A172 (cell line): ENCODE measurements around the gene SHPK. TPM values are rescaled to one million over a fixed set of nuclear protein-coding genes. Genes with fewer than 3 reads are reported as not detected.

Experiments used
- DNase-seq: peaks from one replicate; pipeline ENCODE4 v3.0.0-alpha.2; 2015; ENCODE audit warnings: low spot score
- total RNA-seq: library from RNA; depleted of rRNA; stranded (reverse); fragments of >200 nt; shearing (Covaris generic); gene quantifications from 2 replicates; pipeline ENCODE4 v1.2.3, GENCODE V29; 2014

SHPK gene
- total RNA-seq, 1 experiment from 2014 or later, result 27.6 TPM

DNA sequence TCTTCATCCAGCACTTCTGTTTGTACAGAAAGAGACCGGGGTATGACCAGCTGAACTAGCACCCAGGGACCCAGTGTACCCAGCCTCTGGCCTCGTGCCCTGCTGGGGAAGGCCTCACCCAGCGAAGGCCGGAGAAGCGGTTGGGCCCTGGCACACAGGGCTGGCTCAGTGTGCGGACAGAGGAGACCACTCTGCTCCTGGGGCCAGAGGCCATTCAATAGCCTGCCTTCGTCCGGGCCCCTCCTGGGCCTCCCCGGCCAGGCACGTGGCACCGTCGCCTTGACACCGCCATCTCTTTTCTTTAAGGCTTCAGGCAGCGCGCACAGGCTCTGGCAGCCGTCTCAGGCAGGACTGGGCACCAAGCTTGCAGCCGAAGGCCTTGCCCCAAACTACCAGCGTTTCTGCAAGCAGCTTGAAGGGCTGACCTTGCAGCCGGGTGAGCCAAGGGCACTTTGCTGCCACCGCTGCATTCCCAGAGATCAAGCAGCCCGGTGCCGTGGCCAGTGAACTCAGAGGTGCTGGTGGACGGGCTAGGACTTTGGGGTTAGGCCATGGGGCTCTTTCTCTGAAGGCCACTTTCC, 24.4 kb upstream of the SHPK start:
- DNase-seq, result no peak

DNA sequence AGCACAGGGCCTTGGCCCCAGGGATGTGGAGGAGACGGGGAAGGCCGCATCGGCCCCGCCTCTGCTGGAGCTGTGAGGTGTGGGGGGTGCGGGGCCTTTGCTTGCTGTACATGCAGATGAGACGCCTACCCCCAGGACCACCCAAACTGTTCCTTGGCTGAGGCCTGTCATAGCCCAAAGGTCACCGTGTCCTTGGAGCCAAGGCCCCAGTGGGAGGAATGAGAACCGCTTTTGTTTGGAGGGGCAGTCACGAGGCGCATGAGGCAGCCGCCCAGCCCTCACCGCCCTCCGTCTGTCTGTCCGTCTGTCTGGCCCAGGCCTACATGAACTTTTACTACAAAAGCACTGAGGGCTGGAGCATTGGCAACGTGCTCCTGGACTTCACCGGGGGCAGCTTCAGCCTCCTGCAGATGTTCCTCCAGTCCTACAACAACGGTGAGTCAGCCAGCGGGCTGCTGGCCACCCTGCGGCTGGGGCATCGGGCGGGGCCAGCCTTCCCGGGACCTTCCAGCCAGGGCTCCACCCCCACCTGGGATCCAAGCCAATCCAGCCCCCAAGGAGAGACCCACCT, 23.6 kb upstream of the SHPK start:
- DNase-seq, result peak; percentile 91

DNA sequence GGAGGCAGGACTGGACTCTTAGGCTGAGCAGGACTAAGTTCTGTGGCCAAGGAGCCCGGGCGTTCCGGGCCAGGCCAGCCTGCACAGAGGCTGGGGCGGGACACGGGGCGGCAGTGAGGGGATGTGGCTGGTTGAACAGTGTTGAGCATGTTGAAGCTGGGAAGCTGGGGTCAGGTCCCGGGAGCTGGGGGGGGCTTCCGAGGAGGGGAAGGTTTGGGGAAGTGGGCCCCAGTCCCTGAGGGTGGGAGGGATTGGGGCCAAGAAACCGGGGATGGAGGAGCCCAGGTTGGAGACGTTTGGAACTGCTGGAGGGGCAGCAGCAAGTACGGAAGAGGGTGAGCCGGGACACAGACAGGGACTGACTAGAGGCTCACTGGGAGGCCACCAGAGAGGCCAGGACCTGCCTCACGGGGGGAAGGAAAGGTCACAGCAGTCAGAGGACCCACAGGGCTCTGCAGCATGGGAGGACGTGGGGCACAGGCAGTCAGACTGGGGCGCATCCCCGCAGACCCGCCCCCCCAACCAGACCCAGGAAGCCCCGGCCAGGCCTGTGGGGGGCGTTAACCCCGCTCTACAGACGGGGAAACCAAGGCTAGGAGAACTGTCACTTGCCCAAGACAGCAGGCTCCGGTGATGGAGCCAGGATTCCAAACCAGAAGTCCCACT, 22.9 kb upstream of the SHPK start:
- DNase-seq, result no peak

DNA sequence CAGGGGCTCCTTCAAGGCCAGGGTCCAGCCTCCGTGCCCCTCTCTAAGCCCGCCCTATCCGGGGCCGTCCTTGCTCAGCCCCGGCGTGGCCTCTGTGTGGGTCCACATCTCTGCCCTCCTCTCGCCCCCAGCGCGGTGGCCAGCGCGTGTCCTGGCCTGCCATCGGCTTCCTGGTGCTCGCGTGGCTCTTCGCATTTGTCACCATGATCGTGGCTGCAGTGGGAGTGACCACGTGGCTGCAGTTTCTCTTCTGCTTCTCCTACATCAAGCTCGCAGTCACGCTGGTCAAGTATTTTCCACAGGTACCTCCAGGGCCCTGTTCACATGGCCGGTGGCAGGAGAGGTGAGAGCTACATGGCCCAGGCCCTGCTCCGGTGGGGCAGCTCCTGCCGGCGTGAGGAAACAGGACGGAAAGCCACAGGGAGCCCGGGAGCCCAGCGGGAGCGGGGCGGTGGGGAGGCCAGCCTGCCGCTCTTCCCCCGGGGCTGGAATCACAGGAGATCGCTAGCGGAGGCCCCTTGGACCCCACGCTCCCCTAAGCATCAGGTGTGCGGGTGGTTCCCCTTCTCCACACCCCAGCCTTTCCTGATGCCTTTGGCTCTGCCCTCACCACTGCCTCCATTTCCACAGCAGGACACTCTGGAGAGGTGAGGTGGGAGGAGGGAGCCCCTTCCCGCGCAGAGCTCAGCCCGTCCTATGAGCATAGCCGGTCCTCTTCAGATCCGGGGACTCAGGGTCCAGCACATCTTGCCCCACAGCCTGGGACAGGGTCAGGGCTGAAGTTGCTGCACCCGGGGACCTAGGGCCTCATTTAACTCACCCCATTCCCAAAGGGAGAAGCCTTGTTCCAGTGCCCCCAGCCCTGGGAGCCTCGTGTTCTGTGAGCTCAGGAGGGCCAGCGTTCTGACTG, 22.1 kb upstream of the SHPK start:
- no peak for DNase-seq

GRCh38 chr17:3657588-3657869, 21.5 kb upstream of the SHPK start:
- DNase-seq, result no peak

DNA sequence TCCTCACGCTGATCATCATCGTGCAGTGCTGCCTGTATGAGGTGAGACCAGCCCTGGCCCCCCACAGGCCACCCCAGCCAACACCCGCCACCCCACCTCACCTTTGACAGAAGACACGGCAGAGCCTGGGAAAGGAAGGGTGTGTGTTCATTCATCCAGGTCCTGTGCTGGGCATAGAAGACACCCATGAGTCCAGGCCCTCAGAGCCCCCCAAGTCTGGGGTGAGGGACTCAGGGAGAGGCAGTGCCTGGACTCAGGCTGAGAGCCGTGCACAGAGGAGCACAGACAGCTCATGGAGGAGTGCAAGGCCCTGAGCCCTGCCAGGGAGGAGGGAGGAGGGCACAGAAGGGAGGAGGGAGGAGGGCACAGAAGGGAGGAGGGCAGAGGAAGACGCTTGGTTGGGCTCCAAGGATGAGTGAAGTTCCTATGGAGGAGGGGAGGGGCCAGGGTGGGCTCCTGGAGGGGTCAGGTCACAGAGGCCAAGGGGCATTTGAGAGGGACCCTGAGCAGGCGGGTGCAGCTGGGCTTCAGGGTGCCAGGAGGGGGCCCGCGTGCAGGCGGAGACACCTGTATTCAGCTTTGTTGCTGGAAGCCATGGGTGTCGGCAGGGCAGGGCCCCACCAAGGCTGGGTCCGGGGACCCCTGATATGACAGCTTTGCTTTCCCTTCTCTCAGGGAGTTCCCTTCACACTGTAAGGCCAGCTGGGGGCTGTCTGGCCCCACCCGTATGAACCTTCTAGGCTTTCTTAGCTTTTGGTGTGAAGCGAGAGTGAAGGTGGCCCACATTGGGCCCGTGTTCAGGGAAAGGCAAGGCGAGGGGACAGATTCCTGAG, 20.9 kb upstream of the SHPK start:
- DNase-seq, result no peak

GRCh38 chr17:3656353-3656752, 20.3 kb upstream of the SHPK start:
- DNase-seq, result no peak

GRCh38 chr17:3655766-3656165, 19.7 kb upstream of the SHPK start:
- DNase-seq, result no peak

DNA sequence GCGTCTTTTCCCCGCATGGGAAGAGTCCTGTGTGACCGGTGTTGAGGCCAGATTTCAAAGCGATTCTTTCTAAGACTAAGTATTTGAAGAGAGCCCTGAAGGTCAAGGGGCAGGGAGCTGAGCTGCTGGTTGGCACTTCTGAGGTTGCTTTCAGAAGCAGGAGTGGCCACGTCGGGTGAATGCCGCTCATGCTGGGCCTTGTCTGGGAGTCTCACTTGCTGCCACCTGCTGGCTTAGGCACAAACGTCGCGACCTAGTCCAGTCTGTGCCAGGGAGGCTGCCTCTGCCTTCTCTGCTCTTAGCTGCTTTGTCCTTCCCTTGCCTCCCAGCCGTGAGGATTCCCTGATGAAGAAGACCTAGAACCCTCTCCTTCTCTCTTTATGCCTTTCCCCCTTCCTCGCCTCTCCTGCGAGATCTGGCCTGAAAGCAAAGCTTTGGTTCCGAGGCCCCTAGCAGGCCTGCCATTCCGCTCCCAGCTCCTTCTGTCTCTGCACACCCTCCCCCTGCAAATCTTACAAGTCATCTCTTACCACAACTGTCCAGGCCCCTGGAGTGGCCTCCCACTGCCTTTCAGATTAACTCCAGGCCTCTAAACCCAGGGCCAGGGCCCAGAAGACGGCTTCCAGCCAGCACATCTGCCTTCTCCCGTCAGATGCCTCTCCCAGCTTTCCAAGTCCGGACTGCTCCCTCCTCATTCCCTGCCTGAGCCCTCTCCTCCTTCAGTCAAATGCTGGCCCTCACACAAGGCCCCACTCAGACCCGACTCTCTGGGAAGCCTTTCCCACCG, 11.9 kb upstream of the SHPK start:
- DNase-seq, result peak; percentile 62

DNA sequence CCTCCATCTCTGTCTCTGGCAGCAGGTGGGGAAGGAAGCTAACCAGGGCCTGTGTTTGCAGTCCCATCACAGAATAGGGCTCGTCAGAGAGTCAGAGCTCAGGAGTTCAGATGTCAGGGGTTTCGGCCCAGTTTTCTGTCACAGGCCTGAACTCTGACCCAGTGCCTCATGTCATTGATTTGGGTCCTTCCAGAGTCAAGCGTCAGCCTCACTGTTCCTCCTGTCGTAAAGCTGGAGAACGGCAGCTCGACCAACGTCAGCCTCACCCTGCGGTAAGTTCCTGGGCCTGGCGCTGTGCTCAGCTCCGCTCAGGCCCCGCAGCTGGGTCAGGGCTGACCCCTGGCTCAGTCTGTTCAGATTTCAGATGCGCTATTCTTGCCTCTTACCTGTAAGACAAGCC, 11.2 kb upstream of the SHPK start:
- no peak for DNase-seq

- DNase-seq, result no peak
These were observed 9.3 kb upstream of the SHPK start for GRCh38 chr17:3645310-3645709.

- no peak for DNase-seq
These were observed 7.9 kb upstream of the SHPK start for GRCh38 chr17:3643889-3644349.

DNA sequence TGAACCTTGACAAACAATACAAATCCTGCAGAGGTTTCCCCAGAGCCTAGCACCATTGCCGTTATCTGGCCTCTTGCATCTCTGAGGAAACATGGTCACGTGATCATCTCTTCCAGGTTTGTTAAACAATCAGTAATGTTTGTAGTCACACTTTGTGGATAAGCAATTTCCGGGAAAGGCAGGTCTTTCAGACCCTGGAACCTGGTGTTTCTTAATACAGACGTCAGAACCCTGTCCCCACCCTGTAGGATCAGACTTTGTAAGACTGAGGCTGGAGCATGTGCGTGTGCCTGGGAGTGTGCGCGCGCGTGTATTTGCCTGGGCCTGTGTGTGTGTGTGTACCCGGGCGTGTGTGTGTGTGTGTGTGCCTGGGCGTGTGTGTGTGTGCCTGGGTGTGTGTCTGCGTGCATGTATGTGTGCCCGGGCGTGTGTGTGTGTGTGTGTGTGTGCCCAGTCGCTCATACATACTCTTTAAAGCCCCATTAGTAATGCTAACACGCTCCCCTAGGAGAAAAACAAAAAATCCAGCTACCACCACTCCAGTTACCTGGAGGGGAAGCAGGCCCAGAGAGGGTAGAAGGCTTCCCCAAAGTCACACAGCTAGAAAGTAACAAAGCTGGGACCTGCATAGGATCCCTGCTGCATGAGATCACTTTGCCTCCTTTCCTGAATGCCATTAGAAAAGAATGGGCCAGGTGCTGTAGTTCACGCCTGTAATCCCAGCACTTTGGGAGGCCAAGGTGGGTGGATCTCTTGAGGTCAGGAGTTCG, 5.9 kb upstream of the SHPK start:
- DNase-seq, result no peak

DNA sequence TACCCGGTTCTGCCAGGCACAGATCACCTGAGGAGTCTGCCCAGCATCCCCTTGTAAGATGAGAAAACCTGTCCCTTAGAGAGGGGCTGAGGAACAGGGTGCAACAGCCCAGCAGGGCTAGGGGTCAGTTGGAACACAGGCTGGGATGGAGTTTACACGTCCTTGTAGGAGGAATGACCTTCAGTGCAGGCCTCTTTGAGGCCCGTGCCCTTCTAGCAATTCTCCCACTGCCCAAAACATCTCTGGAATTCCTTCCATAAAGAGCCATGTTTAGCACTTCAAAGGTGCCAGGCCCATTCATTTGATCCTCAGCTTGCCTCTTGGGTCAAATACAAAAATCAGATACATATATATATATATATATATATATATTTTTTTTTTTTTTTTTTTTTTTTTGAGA, 5.0 kb upstream of the SHPK start:
- DNase-seq, result no peak

- DNase-seq, result no peak
These were observed 4.0 kb upstream of the SHPK start for GRCh38 chr17:3639981-3640596.

GRCh38 chr17:3636908-3637373, 891 bp upstream of the SHPK start:
- no peak for DNase-seq

- DNase-seq, result no peak
These were observed 436 bp downstream of the SHPK start for GRCh38 chr17:3635474-3636153.

DNA sequence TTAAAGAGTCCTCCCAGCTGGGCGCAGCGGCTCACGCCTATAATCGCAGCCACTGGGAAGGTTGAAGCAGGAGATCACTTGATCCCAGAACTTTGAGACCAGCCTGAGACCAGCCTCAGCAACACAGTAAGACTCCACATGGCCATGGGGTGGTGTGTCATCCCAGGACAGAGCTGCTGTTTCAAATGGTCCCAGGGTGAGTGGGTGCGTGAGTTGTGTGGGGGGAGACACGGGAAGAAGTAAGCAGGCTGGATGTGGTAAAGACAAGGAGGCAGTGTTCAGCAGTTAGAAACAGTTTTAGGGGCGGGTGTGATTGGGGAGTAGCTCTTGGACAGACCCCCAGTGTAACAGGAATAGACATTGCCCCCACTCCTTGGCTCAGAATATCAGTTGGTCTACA, 3.8 kb downstream of the SHPK start:
- DNase-seq, result no peak

DNA sequence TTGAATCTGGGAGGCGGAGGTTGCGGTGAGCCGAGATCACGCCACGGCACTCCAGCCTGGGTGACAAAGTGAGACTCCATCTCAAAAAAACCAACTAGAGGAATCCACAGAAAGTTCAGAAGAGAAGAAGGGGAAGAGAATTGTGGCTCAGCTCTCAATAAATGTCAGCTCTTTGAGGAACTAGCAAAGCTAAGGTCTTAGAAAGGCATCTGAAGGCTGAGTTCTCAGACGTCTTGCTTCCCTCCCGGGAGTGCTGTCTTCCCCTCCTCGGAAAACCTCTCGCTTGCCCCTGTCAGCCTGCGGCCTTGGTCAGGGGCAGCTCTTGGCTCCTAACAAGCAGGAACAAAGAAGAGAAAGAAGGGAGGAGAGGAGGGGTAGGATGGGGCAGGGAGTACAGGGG, 5.3 kb downstream of the SHPK start:
- no peak for DNase-seq
